Fibroblast of lung (primary cell): Measurements from ENCODE around the gene DTWD2. TPM values are rescaled to one million over a fixed set of nuclear protein-coding genes. Genes with fewer than 3 reads are reported as not detected.
"Not testable (repeated sequence)": the region's sequence is repeated elsewhere in the genome, so short reads cannot be mapped to it uniquely, and the experiment has no call there.

Experiments used
- DNase-seq, 2 donors: peaks; one replicate each; pipeline versions ENCODE4 v3.0.0 to v3.0.0-alpha.2; 2010; ENCODE audit warnings: low read depth in 2 of 2
- H2AFZ ChIP-seq: 2 replicates; pipeline ENCODE4 v1.5.1; 2012; ENCODE audit warnings: low read length, control low read depth, inconsistent platforms
- H3K27ac ChIP-seq: 2 replicates; pipeline ENCODE4 v1.5.1; 2011; ENCODE audit warnings: low read length, control low read depth; ENCODE audit not compliant: insufficient read depth
- H3K27me3 ChIP-seq: 2 replicates; pipeline ENCODE4 v1.5.1; 2011; ENCODE audit warnings: mild to moderate bottlenecking, low read length; ENCODE audit not compliant: control insufficient read depth, insufficient read depth
- H3K36me3 ChIP-seq: 2 replicates; pipeline ENCODE4 v1.5.1; 2011; ENCODE audit warnings: low read length; ENCODE audit not compliant: control insufficient read depth, insufficient read depth
- H3K4me1 ChIP-seq: 2 replicates; pipeline ENCODE4 v1.5.1; 2011; ENCODE audit warnings: low read length; ENCODE audit not compliant: control insufficient read depth, insufficient read depth; ENCODE audit errors: extremely low read depth
- H3K4me2 ChIP-seq: 2 replicates; pipeline ENCODE4 v1.5.1; 2011; ENCODE audit warnings: low read length, control low read depth; ENCODE audit not compliant: insufficient read depth; ENCODE audit errors: extremely low read depth
- H3K4me3 ChIP-seq, 4 experiments: fragments of 200-600 bp in 1 of 4; sonication (generic) in 1 of 4; replicated peaks in 1 of 4; 2 replicates each; pipeline ENCODE4 v1.5.1; 2011 to 2016; ENCODE audit warnings: low read length in 4 of 4, low read depth in 3 of 4, mild to moderate bottlenecking in 3 of 4, control low read depth in 2 of 4, inconsistent platforms in 1 of 4, mixed read lengths in 1 of 4; ENCODE audit not compliant: insufficient read depth in 1 of 4; ENCODE audit errors: control extremely low read depth in 1 of 4
- H3K79me2 ChIP-seq: 2 replicates; pipeline ENCODE4 v1.5.1; 2012; ENCODE audit warnings: mild to moderate bottlenecking, low read length, inconsistent platforms; ENCODE audit not compliant: control insufficient read depth, insufficient read depth
- H3K9ac ChIP-seq: 2 replicates; pipeline ENCODE4 v1.5.1; 2011; ENCODE audit warnings: mild to moderate bottlenecking, low read length, control low read depth; ENCODE audit not compliant: insufficient read depth
- H3K9me3 ChIP-seq: 2 replicates; pipeline ENCODE4 v1.5.1; 2012; ENCODE audit warnings: low read depth, low read length; ENCODE audit not compliant: control insufficient read depth, insufficient read depth
- H4K20me1 ChIP-seq: 2 replicates; pipeline ENCODE4 v1.5.1; 2011; ENCODE audit warnings: low read length; ENCODE audit not compliant: control insufficient read depth, insufficient read depth; ENCODE audit errors: extremely low read depth
- EZH2 ChIP-seq: IDR thresholded peaks from 2 replicates; pipeline ENCODE4 v1.5.1; 2012; ENCODE audit warnings: low read length, control low read depth, mild to moderate bottlenecking; ENCODE audit errors: missing control alignments
- polyA plus RNA-seq, 2 donors: library from polyadenylated mRNA; depleted of rRNA in 1 of 2; stranded (reverse) in 1 of 2; unstranded in 1 of 2; fragments of >200 nt; gene quantifications; 2 replicates each; pipeline ENCODE4 v1.2.1, GENCODE V29; 2011 to 2012; ENCODE audit warnings: missing spikeins in 1 of 2
- total RNA-seq: library from RNA; depleted of rRNA; stranded (reverse); fragments of >200 nt; gene quantifications from 2 replicates; pipeline ENCODE4 v1.2.1, GENCODE V29; 2014
- TF ChIP-seq, protein P1 (sequence below), 2 donors: IDR thresholded peaks in 1 of 2; conservative IDR thresholded peaks in 1 of 2; 1 replicate in 1 of 2; 2 replicates in 1 of 2; pipeline ENCODE4 v1.5.1; 2011 to 2012; ENCODE audit warnings: low read length in 2 of 2, control low read depth in 1 of 2, inconsistent platforms in 1 of 2, low read depth in 1 of 2, mild to moderate bottlenecking in 1 of 2

Gene DTWD2
- total and polyA plus RNA-seq, 2 donors (not counting 1 experiment from before 2014, with no cell fraction given) = 2.8 to 4.8 TPM

GRCh38 chr5:118968406-118968911 is 19.9 kb downstream of the DTWD2 start:
- Histone ChIP-seq H3K9ac (no peak overlapping the region), H3K79me2 (no peaks in the 10 kb centered on the region), H3K4me2 (no peak overlapping the region), H3K4me1 (no peaks in the 10 kb centered on the region), H3K27ac (no peak overlapping the region), H2AFZ (no peak overlapping the region), H3K27me3 (no peaks in the 10 kb centered on the region), H4K20me1 (no peaks in the 10 kb centered on the region), H3K36me3 (no peaks in the 10 kb centered on the region), H3K9me3 (no peaks in the 10 kb centered on the region), H3K4me3 (no peak overlapping the region)
- DNase-seq = no peak
- TF ChIP-seq EZH2 = no peak
- TF ChIP-seq, protein P1, sequence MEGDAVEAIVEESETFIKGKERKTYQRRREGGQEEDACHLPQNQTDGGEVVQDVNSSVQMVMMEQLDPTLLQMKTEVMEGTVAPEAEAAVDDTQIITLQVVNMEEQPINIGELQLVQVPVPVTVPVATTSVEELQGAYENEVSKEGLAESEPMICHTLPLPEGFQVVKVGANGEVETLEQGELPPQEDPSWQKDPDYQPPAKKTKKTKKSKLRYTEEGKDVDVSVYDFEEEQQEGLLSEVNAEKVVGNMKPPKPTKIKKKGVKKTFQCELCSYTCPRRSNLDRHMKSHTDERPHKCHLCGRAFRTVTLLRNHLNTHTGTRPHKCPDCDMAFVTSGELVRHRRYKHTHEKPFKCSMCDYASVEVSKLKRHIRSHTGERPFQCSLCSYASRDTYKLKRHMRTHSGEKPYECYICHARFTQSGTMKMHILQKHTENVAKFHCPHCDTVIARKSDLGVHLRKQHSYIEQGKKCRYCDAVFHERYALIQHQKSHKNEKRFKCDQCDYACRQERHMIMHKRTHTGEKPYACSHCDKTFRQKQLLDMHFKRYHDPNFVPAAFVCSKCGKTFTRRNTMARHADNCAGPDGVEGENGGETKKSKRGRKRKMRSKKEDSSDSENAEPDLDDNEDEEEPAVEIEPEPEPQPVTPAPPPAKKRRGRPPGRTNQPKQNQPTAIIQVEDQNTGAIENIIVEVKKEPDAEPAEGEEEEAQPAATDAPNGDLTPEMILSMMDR (conservative IDR thresholded peaks at IDR 0.05 in 1 of 2, IDR thresholded peaks at IDR 0.05 in 1 of 2; ENCODE audit: low read depth in 1 of 2, low read length in 2 of 2) = no peak

DNA sequence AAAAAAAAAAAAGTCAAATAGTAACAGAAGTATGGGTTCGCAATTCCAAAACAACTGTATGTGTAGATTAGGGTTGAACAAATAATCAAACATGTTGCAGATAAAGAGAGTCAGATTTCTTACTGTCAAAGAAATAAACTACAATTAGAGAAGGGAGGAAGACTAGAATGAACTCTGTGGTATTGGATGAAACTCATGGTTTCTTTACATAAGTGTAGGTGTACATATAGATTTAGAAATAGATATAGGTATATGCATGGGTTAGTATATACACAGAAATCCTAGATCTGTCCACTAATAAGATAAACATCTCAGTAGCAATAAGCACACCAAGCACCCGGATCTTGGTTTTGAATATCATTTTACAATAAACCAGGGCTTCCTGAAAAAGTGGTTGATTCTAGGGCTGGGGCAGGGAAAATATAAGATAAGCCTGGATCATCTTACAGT is 21.3 kb downstream of the DTWD2 start:
- Histone ChIP-seq H4K20me1 (no peaks in the 10 kb centered on the region), H3K9ac (no peak overlapping the region), H3K9me3 (no peaks in the 10 kb centered on the region), H3K27ac (no peak overlapping the region), H3K4me2 (no peak overlapping the region), H3K27me3 (no peaks in the 10 kb centered on the region), H3K36me3 (no peaks in the 10 kb centered on the region), H3K4me3 (no peak overlapping the region), H3K4me1 (no peaks in the 10 kb centered on the region), H2AFZ (no peak overlapping the region), H3K79me2 (no peaks in the 10 kb centered on the region)
- TF ChIP-seq EZH2 = no peak
- TF ChIP-seq, protein P1 (conservative IDR thresholded peaks at IDR 0.05 in 1 of 2, IDR thresholded peaks at IDR 0.05 in 1 of 2; ENCODE audit: low read depth in 1 of 2, low read length in 2 of 2) = no peak
- DNase-seq = no peak

GRCh38 chr5:118965890-118966289 is 22.5 kb downstream of the DTWD2 start:
- TF ChIP-seq, protein P1 (conservative IDR thresholded peaks at IDR 0.05 in 1 of 2, IDR thresholded peaks at IDR 0.05 in 1 of 2; ENCODE audit: low read depth in 1 of 2, low read length in 2 of 2) = no peak
- no peak for TF ChIP-seq EZH2
- no peaks in the 10 kb centered on the region for H3K79me2 ChIP-seq

DNA sequence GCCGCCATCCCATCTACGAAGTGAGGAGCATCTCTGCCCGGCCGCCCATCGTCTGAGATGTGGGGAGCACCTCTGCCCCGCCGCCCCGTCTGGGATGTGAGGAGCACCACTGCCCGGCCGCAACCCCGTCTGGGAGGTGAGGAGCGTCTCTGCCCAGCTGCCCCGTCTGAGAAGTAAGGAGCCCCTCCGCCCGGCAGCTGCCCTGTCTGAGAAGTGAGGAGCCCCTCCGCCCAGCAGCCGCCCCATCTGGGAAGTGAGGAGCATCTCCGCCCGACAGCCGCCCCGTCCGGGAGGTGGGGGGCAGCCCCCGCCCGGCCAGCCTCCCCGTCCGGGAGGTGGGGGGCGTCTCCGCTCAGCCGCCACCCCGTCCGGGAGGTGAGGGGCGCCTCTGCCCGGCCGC is 23.4 kb downstream of the DTWD2 start:
- not testable (repeated sequence) for H3K36me3 ChIP-seq, H3K27ac ChIP-seq, H4K20me1 ChIP-seq, H2AFZ ChIP-seq, H3K9me3 ChIP-seq, H3K27me3 ChIP-seq, H3K4me2 ChIP-seq, H3K4me3 ChIP-seq, H3K4me1 ChIP-seq, H3K79me2 ChIP-seq, H3K9ac ChIP-seq, DNase-seq

More at GRCh38 chr5:118965890-118966289, 22.5 kb downstream of the DTWD2 start:
- H3K27me3 ChIP-seq = no peaks in the 10 kb centered on the region
- no peak overlapping the region for H3K27ac ChIP-seq
- H3K4me3 ChIP-seq = no peak overlapping the region
- no peaks in the 10 kb centered on the region for H4K20me1 ChIP-seq
- H3K9ac ChIP-seq = no peak overlapping the region
- H3K4me2 ChIP-seq = no peak overlapping the region
- no peaks in the 10 kb centered on the region for H3K36me3 ChIP-seq
- H3K9me3 ChIP-seq = no peaks in the 10 kb centered on the region
- no peak for DNase-seq
- H2AFZ ChIP-seq = no peak overlapping the region
- H3K4me1 ChIP-seq = no peaks in the 10 kb centered on the region

GRCh38 chr5:118964388-118964787 is 24.0 kb downstream of the DTWD2 start:
- not testable (repeated sequence) for H3K9me3 ChIP-seq, H3K4me3 ChIP-seq, H3K4me2 ChIP-seq, H3K36me3 ChIP-seq, H4K20me1 ChIP-seq, H2AFZ ChIP-seq, DNase-seq, H3K4me1 ChIP-seq, H3K27ac ChIP-seq, H3K9ac ChIP-seq, H3K27me3 ChIP-seq, H3K79me2 ChIP-seq
